H1 (cell line): Measurements from ENCODE around the gene DTNB. TPM values are rescaled to one million over a fixed set of nuclear protein-coding genes. Genes with fewer than 3 reads are reported as not detected.

Experiments
- CHD2 ChIP-seq: IDR thresholded peaks from 2 replicates; pipeline ENCODE4 v1.6.1; 2012; ENCODE audit warnings: low read length, improper control_type of control experiment
- HDAC6 ChIP-seq: IDR thresholded peaks from one replicate; pipeline ENCODE4 v1.7.1; 2012; ENCODE audit warnings: low read depth, mild to moderate bottlenecking, inconsistent platforms, low read length, moderate library complexity
- SAP30 ChIP-seq: fragments of 300-600 bp; sonication (generic); IDR thresholded peaks from 2 replicates; pipeline ENCODE4 v1.7.1; 2012; ENCODE audit warnings: low read length, moderate library complexity, mild to moderate bottlenecking, inconsistent platforms; ENCODE audit not compliant: insufficient read depth, insufficient replicate concordance
- SIX5 ChIP-seq: IDR thresholded peaks from 2 replicates; pipeline ENCODE4 v1.6.1; 2011; ENCODE audit warnings: mild to moderate bottlenecking, low read depth, low read length
- SUZ12 ChIP-seq: fragments of 200-600 bp; sonication (generic); IDR thresholded peaks from 2 replicates; pipeline ENCODE4 v1.6.1; 2012; ENCODE audit warnings: mild to moderate bottlenecking, inconsistent platforms, low read length, moderate library complexity, mixed read lengths
- YY1 ChIP-seq: IDR thresholded peaks from 2 replicates; pipeline ENCODE4 v1.6.1; 2011; ENCODE audit warnings: low read depth, mild to moderate bottlenecking, low read length
- polyA plus RNA-seq, 7 experiments: library from polyadenylated mRNA; depleted of rRNA in 3 of 7; stranded (reverse) in 5 of 7; unstranded in 2 of 7; fragments of >200 nt in 5 of 7; fragments of 200-250 nt in 2 of 7; gene quantifications; 1 replicate in 5 of 7; 2 replicates in 1 of 7; 4 replicates in 1 of 7; pipeline versions ENCODE4 v1.2.1 to v1.2.3, GENCODE V29; 2011 to 2013; ENCODE audit warnings: missing spikeins in 2 of 7, mixed read lengths in 2 of 7
- total RNA-seq: library from RNA; stranded (reverse); fragmentation: NEBNext Ultra II Directional; extraction: Animal tissue kit (Norgen Biotek cat#: 25700); gene quantifications from 2 replicates; pipeline ENCODE4 v1.2.1, GENCODE V29; 2021
- TF ChIP-seq, protein P1 (sequence below): IDR thresholded peaks from 2 replicates; pipeline ENCODE4 v1.6.1; 2011; ENCODE audit warnings: low read depth, mild to moderate bottlenecking, low read length; ENCODE audit not compliant: insufficient read depth

The DTNB gene
- total and polyA plus RNA-seq, 2 of the 8 experiments (the other 6 are each of a cell fraction or from before 2014, with no cell fraction given), result 39.6 to 49.5 TPM

DNA sequence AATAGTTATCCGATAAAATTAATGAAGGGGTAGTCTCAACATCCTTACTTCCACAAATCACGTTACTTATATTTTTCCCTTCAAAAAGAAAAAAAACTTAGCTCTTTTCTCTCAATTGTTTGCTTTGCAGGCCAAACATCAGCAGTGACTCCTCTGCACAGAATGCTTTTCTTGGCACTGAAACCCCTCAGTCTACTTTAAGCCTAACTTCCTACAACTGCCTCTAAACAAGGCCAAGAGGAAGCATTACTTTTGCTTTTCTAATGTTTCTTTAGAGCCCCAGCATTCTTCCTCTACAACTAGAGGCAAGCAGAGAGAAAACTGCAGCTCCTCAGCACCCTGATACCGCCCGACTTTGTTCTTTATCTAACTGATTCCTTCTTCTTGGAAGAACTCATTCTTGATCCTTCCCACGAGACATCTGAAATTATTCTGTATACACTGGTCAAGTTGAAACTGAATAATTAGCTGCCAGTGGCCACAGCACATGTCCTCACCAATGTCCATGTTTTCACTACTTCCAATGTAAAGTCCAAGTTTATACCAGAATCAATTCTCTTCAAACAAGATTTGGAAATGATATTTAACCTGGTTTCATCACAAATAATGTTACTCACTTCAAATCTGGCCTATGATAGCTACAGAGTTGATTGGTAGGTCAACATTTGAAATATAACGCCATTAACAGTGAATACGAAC, 55.3 kb downstream of the DTNB start (continued):
- no peak for TF ChIP-seq SUZ12
- no peak for TF ChIP-seq SAP30
- no peak for TF ChIP-seq CHD2
- TF ChIP-seq, protein P1, sequence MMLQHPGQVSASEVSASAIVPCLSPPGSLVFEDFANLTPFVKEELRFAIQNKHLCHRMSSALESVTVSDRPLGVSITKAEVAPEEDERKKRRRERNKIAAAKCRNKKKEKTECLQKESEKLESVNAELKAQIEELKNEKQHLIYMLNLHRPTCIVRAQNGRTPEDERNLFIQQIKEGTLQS, result no peak
- no peak for TF ChIP-seq YY1
- no peak for TF ChIP-seq SIX5
- no peak for TF ChIP-seq HDAC6
- TF ChIP-seq, all 59 proteins: peak for 0
